ENCODE results near the gene IFT172. TPM values are rescaled to one million over a fixed set of nuclear protein-coding genes. Genes with fewer than 3 reads are reported as not detected.
"Not testable (repeated sequence)": the region's sequence is repeated elsewhere in the genome, so short reads cannot be mapped to it uniquely, and the experiment has no call there.

IFT172 gene
- total RNA-seq, 4 donors from 2014 or later, result 30.9 to 56.8 (median 43.7) TPM

GRCh38 chr2:27431395-27431794, 58.1 kb downstream of the IFT172 start:
- peaks cover 26 to 27% of the 10 kb centered on the region in 2 donors for H3K4me1 ChIP-seq
- DNase-seq, result no peak
- no peak overlapping the region for H3K4me3 ChIP-seq (replicated peaks in 1 of 3)
- no peak for TF ChIP-seq POLR2A (IDR thresholded peaks at IDR 0.05)
- TF ChIP-seq CTCF (IDR thresholded peaks at IDR 0.05), result no peak
- H3K9me3 ChIP-seq, result no peaks in the 10 kb centered on the region
- H3K27me3 ChIP-seq, result no peaks in the 10 kb centered on the region
- no peak overlapping the region for H3K27ac ChIP-seq
- intact Hi-C loops (cut with DNase I), result loop anchor here (10.0 kb wide), 1 partner anchor 63 kb away; the partner anchor contains the start of genes FNDC4 and GCKR
- H3K36me3 ChIP-seq, result peaks cover 33 to 34% of the 10 kb centered on the region in 2 donors

GRCh38 chr2:27428978-27429541, 60.5 kb downstream of the IFT172 start:
- peak; percentile 86 to 90 for DNase-seq
- 0% methylated on average over 16 to 20 of the region's 51 CpGs for WGBS, 2 donors
- H3K36me3 ChIP-seq, result peaks cover 10% of the 10 kb centered on the region in 2 donors
- peak overlapping the region; percentile 97 to 99 (median 98) for H3K27ac ChIP-seq
- TF ChIP-seq POLR2A (IDR thresholded peaks at IDR 0.05) (peak in 1 of 2 donors; percentile 0), CTCF (IDR thresholded peaks at IDR 0.05) (no peak)
- no peaks in the 10 kb centered on the region for H3K9me3 ChIP-seq
- peak overlapping the region in 2 of 3 donors; percentile 97 to 99 for H3K4me3 ChIP-seq (replicated peaks in 1 of 3)
- H3K4me1 ChIP-seq, result peaks cover 26 to 27% of the 10 kb centered on the region in 2 donors
- intact Hi-C loops (cut with DNase I), result loop anchor here (2.0 kb wide), 2 partner anchors 18 to 46 kb away; no protein-coding TSS in a partner anchor
- H3K27me3 ChIP-seq, result no peaks in the 10 kb centered on the region

- peak; percentile 34 to 91 for TF ChIP-seq POLR2A (IDR thresholded peaks at IDR 0.05)
- TF ChIP-seq CTCF (IDR thresholded peaks at IDR 0.05), result no peak
- 0% methylated on average over 7 to 17 of the region's 75 CpGs for WGBS, 2 donors
- H3K4me3 ChIP-seq (replicated peaks in 1 of 3), result peak within 1 kb of the TSS; percentile 51 to 99 (median 97)
- peak within 1 kb of the TSS; percentile 97 to 99 (median 98) for H3K27ac ChIP-seq
- no peaks in the 10 kb centered on the region for H3K9me3 ChIP-seq
- DNase-seq, result peak; percentile 94 to 96
- H3K36me3 ChIP-seq, result peaks cover 4% of the 10 kb centered on the region in 2 donors
- no peaks in the 10 kb centered on the region for H3K27me3 ChIP-seq
- intact Hi-C loops (cut with DNase I), result loop anchor here (2.0 kb wide), 2 partner anchors 18 to 46 kb away; no protein-coding TSS in a partner anchor
- peaks cover 26 to 27% of the 10 kb centered on the region in 2 donors for H3K4me1 ChIP-seq
Measured at GRCh38 chr2:27428213-27428977, 61.1 kb downstream of the IFT172 start, which contains the start of gene NRBP1. TSS of gene NRBP1 (plus strand) at chr2:27428631. CDS start at chr2:27433274, 4,643 bp downstream.

GRCh38 chr2:27427863-27428212, 61.7 kb downstream of the IFT172 start:
- whole genome bisulfite sequencing, 2 donors, result 17 to 20% methylated on average over 7 of the region's 7 CpGs
- no peak for DNase-seq
- Histone ChIP-seq H3K27me3 (no peaks in the 10 kb centered on the region), H3K36me3 (no peaks in the 10 kb centered on the region), H3K4me3 (replicated peaks in 1 of 3) (peak overlapping the region; percentile 51 to 99 (median 97)), H3K9me3 (no peaks in the 10 kb centered on the region), H3K27ac (peak overlapping the region; percentile 97 to 99 (median 98)), H3K4me1 (peaks cover 26 to 27% of the 10 kb centered on the region in 2 donors)
- intact Hi-C loops (cut with DNase I), result loop anchor here (2.0 kb wide), 2 partner anchors 17 to 45 kb away; no protein-coding TSS in a partner anchor
- no peak for TF ChIP-seq CTCF (IDR thresholded peaks at IDR 0.05)
- no peak for TF ChIP-seq POLR2A (IDR thresholded peaks at IDR 0.05)

- intact Hi-C loops (cut with DNase I); H3K9me3 ChIP-seq; H3K27me3 ChIP-seq; H3K36me3 ChIP-seq; DNase-seq; H3K27ac ChIP-seq; H3K4me3 ChIP-seq (replicated peaks in 1 of 3): not testable (repeated sequence)
- peaks cover 5 to 13% of the 10 kb centered on the region in 2 donors for H3K4me1 ChIP-seq
- 92 to 93% methylated on average over 10 of the region's 10 CpGs for WGBS, 2 donors
Measured at GRCh38 chr2:27425039-27425438, 64.5 kb downstream of the IFT172 start.

Data from thyroid gland (tissue), 4 donors.